Right cardiac atrium (tissue), 5 donors: ENCODE data around the gene TTC7B. TPM values are rescaled to one million over a fixed set of nuclear protein-coding genes. Genes with fewer than 3 reads are reported as not detected.
A peak's percentile ranks its signal among the peaks of the same experiment; 100 is the strongest.

Experiments used
- ATAC-seq, 2 donors: fragments of 200-7000 bp; cut with Tn5 transposase; one replicate each; pipeline versions ENCODE4 v1.8.0 to v1.9.1; 2020; ENCODE audit warnings: moderate library complexity in 2 of 2, mild to moderate bottlenecking in 1 of 2
- DNase-seq, 3 donors: peaks; one replicate each; pipeline ENCODE4 v3.0.0-alpha.2; 2020
- H3K27ac ChIP-seq: one replicate; pipeline ENCODE4 v1.5.1; 2013; ENCODE audit warnings: mild to moderate bottlenecking, low read length, control low read depth, moderate library complexity
- H3K27me3 ChIP-seq: one replicate; pipeline ENCODE4 v1.6.1; 2013; ENCODE audit not compliant: control insufficient read depth, insufficient read depth
- H3K4me1 ChIP-seq: one replicate; pipeline ENCODE4 v1.6.1; 2013; ENCODE audit warnings: low read length; ENCODE audit not compliant: control insufficient read depth, insufficient read depth
- H3K4me3 ChIP-seq: one replicate; pipeline ENCODE4 v1.5.1; 2013; ENCODE audit warnings: low read length, control low read depth
- H3K9me3 ChIP-seq: one replicate; pipeline ENCODE4 v1.6.1; 2013; ENCODE audit warnings: low read length; ENCODE audit not compliant: control insufficient read depth
- WGBS: extraction: QIAGEN DNeasy Blood & Tissue Kit; methylation state at CpG from one replicate; pipeline ENCODE4 v1.1.7; 2013; 5-methylcytosine and 5-hydroxymethylcytosine counted together
- intact Hi-C, 4 donors: fragments of 100-400 bp; cut with DNase I; formaldehyde crosslinking; loops; one replicate each; pipeline versions ENCODE4 v1.11.0 to v1.14.0; 2022 to 2023
- polyA plus RNA-seq: library from polyadenylated mRNA; stranded (reverse); fragments of 200-250 nt; gene quantifications from one replicate; pipeline ENCODE4 v1.2.3, GENCODE V29; 2013
- total RNA-seq, 4 donors: library from RNA; stranded (reverse); fragmentation: NEBNext Ultra II Directional; extraction: Animal tissue kit (Norgen Biotek cat#: 25700); gene quantifications; one replicate each; pipeline ENCODE4 v1.2.1, GENCODE V29; 2021
- donor health status: healthy with polysubstance abuse.
- donor health status: DM: no; HTN: yes; CAD: no.
- donor health status: DM: no; HTN: no; CAD: no.
- donor health status: DM: no; HTN: yes; CAD: no; lungs with severe emphysema.
- donor health status: DM: yes; HTN: yes; CAD: no.

Gene TTC7B
- total and polyA plus RNA-seq, 5 donors = 38.1 to 88.7 (median 82.8) TPM

GRCh38 chr14:90581745-90582144, 234.5 kb downstream of the TTC7B start:
- WGBS = 94% methylated on average over 8 of the region's 8 CpGs
- no peak for ATAC-seq
- intact Hi-C loops = no loop called here

GRCh38 chr14:90580377-90581335, 235.6 kb downstream of the TTC7B start:
- 69% methylated on average over 20 of the region's 20 CpGs for WGBS
- ATAC-seq (no peak), DNase-seq (peak in 1 of 3 donors; percentile 61)

More at GRCh38 chr14:90581745-90582144, 234.5 kb downstream of the TTC7B start:
- peaks cover 13% of the 10 kb centered on the region for H3K4me1 ChIP-seq
- no peak overlapping the region for H3K4me3 ChIP-seq
- H3K27me3 ChIP-seq = no peaks in the 10 kb centered on the region
- no peak overlapping the region for H3K27ac ChIP-seq
- no peaks in the 10 kb centered on the region for H3K9me3 ChIP-seq
- DNase-seq = no peak

GRCh38 chr14:90579816-90580215, 236.4 kb downstream of the TTC7B start:
- WGBS = 98% methylated on average over 9 of the region's 9 CpGs
- DNase-seq (no peak), ATAC-seq (no peak)
- H3K9me3 ChIP-seq = no peaks in the 10 kb centered on the region
- no peaks in the 10 kb centered on the region for H3K27me3 ChIP-seq
- H3K4me3 ChIP-seq = no peak overlapping the region
- peaks cover 13% of the 10 kb centered on the region for H3K4me1 ChIP-seq
- intact Hi-C loops = no loop called here
- H3K27ac ChIP-seq = no peak overlapping the region

More at GRCh38 chr14:90580377-90581335, 235.6 kb downstream of the TTC7B start:
- H3K27me3 ChIP-seq = no peaks in the 10 kb centered on the region
- H3K4me1 ChIP-seq = peaks cover 13% of the 10 kb centered on the region
- H3K27ac ChIP-seq = no peak overlapping the region
- H3K4me3 ChIP-seq = no peak overlapping the region
- intact Hi-C loops = no loop called here
- no peaks in the 10 kb centered on the region for H3K9me3 ChIP-seq

DNA sequence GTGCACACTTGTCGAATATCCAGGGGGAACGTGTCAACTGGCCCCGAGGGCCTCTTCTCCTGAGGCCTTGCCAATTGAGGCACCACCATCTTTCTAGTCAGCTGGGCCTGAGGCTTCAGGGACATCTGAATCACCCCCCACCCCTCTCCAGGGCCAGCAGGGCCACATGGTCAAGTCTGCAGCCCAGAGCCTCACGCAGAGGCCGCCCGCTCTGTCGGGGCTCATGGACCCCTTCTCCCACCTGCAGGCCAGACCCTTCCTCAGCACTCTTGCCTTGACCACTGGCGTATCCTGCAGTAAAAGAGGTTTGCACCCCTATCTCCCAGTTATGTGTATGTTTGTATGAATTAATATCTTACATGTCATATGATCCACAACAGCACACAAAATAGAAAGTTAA, 237.1 kb downstream of the TTC7B start:
- ATAC-seq = no peak

DNA sequence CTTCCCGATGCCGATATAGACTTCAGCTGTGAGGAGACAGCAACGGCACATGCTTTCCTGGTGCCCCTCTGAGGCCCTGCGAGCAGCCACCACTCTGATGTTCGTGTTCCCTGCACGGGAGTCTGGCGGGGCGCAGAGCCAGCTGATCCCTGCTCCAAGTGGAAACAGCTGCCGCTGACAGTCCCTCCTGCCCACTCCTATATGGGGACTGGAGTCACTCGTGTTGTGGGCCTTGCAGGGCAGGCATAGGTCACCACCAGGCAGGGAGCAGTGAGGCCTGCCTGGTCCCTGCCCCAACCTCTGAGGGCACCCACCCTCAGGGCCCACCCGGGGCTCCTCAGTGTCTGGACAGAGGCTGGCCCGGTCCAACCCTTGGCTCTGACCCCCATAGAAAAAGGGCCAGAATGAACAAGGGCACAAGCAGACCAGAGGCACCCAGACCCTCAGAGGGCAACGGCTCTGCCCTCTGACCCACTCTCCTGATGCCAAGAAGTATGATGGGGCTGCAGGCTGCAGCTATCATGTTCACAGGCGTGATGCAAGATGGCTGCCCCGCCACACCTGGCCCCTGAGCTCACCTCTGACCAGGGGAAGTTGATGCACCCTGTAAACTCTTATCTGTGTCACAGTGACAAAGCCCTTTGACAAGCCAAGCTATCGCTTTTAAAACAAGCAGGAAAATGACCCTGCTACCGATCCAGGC, 237.8 kb downstream of the TTC7B start:
- no peaks in the 10 kb centered on the region for H3K9me3 ChIP-seq
- H3K27me3 ChIP-seq = no peaks in the 10 kb centered on the region
- intact Hi-C loops = no loop called here
- 62% methylated on average over 17 of the region's 17 CpGs for WGBS
- H3K4me3 ChIP-seq = no peak overlapping the region
- peak; percentile 57 to 73 for ATAC-seq
- peaks cover 16% of the 10 kb centered on the region for H3K4me1 ChIP-seq
- DNase-seq = peak; percentile 71 to 91 (median 89)
- peak overlapping the region; percentile 80 for H3K27ac ChIP-seq

More for the DNA sequence above, 237.1 kb downstream of the TTC7B start:
- Histone ChIP-seq H3K4me3 (no peak overlapping the region), H3K27ac (no peak overlapping the region), H3K27me3 (no peaks in the 10 kb centered on the region), H3K4me1 (peaks cover 16% of the 10 kb centered on the region), H3K9me3 (no peaks in the 10 kb centered on the region)
- DNase-seq = peak in 1 of 3 donors; percentile 22
- 93% methylated on average over 8 of the region's 8 CpGs for WGBS
- intact Hi-C loops = no loop called here

- intact Hi-C loops = no loop called here
- Histone ChIP-seq H3K4me3 (no peak overlapping the region), H3K27me3 (no peaks in the 10 kb centered on the region), H3K27ac (peak overlapping the region; percentile 80), H3K9me3 (no peaks in the 10 kb centered on the region), H3K4me1 (peaks cover 16% of the 10 kb centered on the region)
- 75% methylated on average over 18 of the region's 18 CpGs for WGBS
- DNase-seq = peak; percentile 45 to 87 (median 77)
- ATAC-seq = peak; percentile 22 to 47
Observed at GRCh38 chr14:90577661-90578282, 238.5 kb downstream of the TTC7B start.

GRCh38 chr14:90576981-90577660, 239.1 kb downstream of the TTC7B start:
- H3K27ac ChIP-seq = peak overlapping the region; percentile 80
- DNase-seq (no peak), ATAC-seq (no peak)
- no peaks in the 10 kb centered on the region for H3K9me3 ChIP-seq
- H3K4me1 ChIP-seq = peaks cover 16% of the 10 kb centered on the region
- intact Hi-C loops = no loop called here
- no peak overlapping the region for H3K4me3 ChIP-seq
- H3K27me3 ChIP-seq = no peaks in the 10 kb centered on the region
- 88% methylated on average over 21 of the region's 21 CpGs for WGBS

GRCh38 chr14:90576581-90576980, 239.6 kb downstream of the TTC7B start:
- ATAC-seq = no peak
- Histone ChIP-seq H3K27me3 (no peaks in the 10 kb centered on the region), H3K4me1 (peaks cover 16% of the 10 kb centered on the region), H3K4me3 (no peak overlapping the region), H3K9me3 (no peaks in the 10 kb centered on the region), H3K27ac (no peak overlapping the region)
- no peak for DNase-seq
- intact Hi-C loops = no loop called here
- WGBS = 75% methylated on average over 2 of the region's 2 CpGs

- H3K4me1 ChIP-seq = peaks cover 16% of the 10 kb centered on the region
- H3K9me3 ChIP-seq = no peaks in the 10 kb centered on the region
- no peak for ATAC-seq
- H3K4me3 ChIP-seq = no peak overlapping the region
- intact Hi-C loops = no loop called here
- H3K27me3 ChIP-seq = no peaks in the 10 kb centered on the region
- DNase-seq = no peak
- H3K27ac ChIP-seq = no peak overlapping the region
- 95% methylated on average over 7 of the region's 7 CpGs for WGBS
Observed at GRCh38 chr14:90575781-90576180, 240.4 kb downstream of the TTC7B start.

- H3K4me1 ChIP-seq = peaks cover 16% of the 10 kb centered on the region
Observed at GRCh38 chr14:90575336-90575735, 240.9 kb downstream of the TTC7B start.

More at GRCh38 chr14:90575336-90575735, 240.9 kb downstream of the TTC7B start:
- no peak overlapping the region for H3K4me3 ChIP-seq
- WGBS = 84% methylated on average over 5 of the region's 5 CpGs
- no peaks in the 10 kb centered on the region for H3K9me3 ChIP-seq
- intact Hi-C loops = no loop called here
- no peak overlapping the region for H3K27ac ChIP-seq
- H3K27me3 ChIP-seq = no peaks in the 10 kb centered on the region
- ATAC-seq = no peak
- DNase-seq = no peak
